Suprapubic skin (tissue), 4 donors: ENCODE data around the gene COL26A1. TPM values are rescaled to one million over a fixed set of nuclear protein-coding genes. Genes with fewer than 3 reads are reported as not detected.

Experiments used
- DNase-seq, 2 donors: peaks; one replicate each; pipeline ENCODE4 v3.0.0-alpha.2; 2019; ENCODE audit warnings: low spot score in 2 of 2
- H3K27ac ChIP-seq: fragments of 200-600 bp; sonication (generic); one replicate; pipeline ENCODE4 v1.5.1; 2019
- H3K27me3 ChIP-seq: fragments of 200-600 bp; sonication (generic); one replicate; pipeline ENCODE4 v1.5.1; 2019
- H3K36me3 ChIP-seq: fragments of 200-600 bp; sonication (generic); one replicate; pipeline ENCODE4 v1.5.1; 2019
- H3K4me1 ChIP-seq: fragments of 200-600 bp; sonication (generic); one replicate; pipeline ENCODE4 v1.5.1; 2019
- H3K4me3 ChIP-seq: fragments of 200-600 bp; sonication (generic); one replicate; pipeline ENCODE4 v1.5.1; 2019; ENCODE audit warnings: mild to moderate bottlenecking
- H3K9me3 ChIP-seq: fragments of 200-600 bp; sonication (generic); one replicate; pipeline ENCODE4 v1.5.1; 2019
- EP300 ChIP-seq: sonication (generic); formaldehyde crosslinking; IDR thresholded peaks from one replicate; pipeline ENCODE4 v1.6.1; 2017; ENCODE audit warnings: antibody characterized with exemption
- POLR2A ChIP-seq, 2 donors: fragments of 450-650 bp; IDR thresholded peaks; one replicate each; pipeline ENCODE4 v1.6.1; 2017; ENCODE audit warnings: antibody characterized with exemption in 2 of 2, mild to moderate bottlenecking in 2 of 2, moderate library complexity in 2 of 2
- POLR2AphosphoS5 ChIP-seq, 3 donors: sonication (generic); formaldehyde crosslinking; IDR thresholded peaks; one replicate each; pipeline ENCODE4 v1.6.1; 2017; ENCODE audit warnings: antibody characterized with exemption in 3 of 3
- WGBS: methylation state at CpG from one replicate; pipeline ENCODE4 v1.1.5; 2018; 5-methylcytosine and 5-hydroxymethylcytosine counted together
- total RNA-seq, 4 donors: library from RNA; depleted of rRNA; stranded (reverse); fragments of >200 nt; gene quantifications; one replicate each; pipeline ENCODE4 v1.1.0, GENCODE V29; 2016
- TF ChIP-seq, protein P1 (sequence below), 2 donors: fragments of 200-600 bp in 1 of 2; fragments of 450-650 bp in 1 of 2; sonication (generic) in 1 of 2; IDR thresholded peaks; one replicate each; pipeline ENCODE4 v1.5.1; 2016 to 2019; ENCODE audit warnings: antibody characterized with exemption in 2 of 2, mild to moderate bottlenecking in 1 of 2, moderate library complexity in 1 of 2

COL26A1 gene
- total RNA-seq, 4 donors from 2014 or later, result 1.1 TPM; not detected in 3

DNA sequence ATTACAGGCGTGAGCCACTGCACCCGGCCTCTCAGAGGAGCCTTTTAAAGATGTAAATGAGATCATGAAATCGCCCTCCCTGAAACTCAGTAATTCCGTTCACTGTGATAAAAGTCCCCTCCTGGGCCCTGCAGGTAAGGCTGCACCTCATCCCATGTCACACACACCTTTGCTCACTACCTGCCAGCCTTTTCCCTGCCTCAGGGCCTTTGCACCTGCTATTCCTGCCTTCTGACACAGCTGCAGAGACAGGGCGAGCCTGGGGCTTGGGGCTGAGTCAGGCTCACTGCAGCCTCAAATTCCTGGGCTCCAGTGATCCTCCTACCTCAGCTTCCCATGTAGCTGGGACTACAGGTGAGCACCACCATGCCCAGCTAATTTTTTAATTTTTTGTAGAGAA, 147.6 kb downstream of the COL26A1 start:
- Histone ChIP-seq H3K36me3 (no peaks in the 10 kb centered on the region), H3K9me3 (no peaks in the 10 kb centered on the region), H3K4me3 (no peak overlapping the region), H3K4me1 (no peaks in the 10 kb centered on the region), H3K27me3 (peaks cover 54% of the 10 kb centered on the region), H3K27ac (no peak overlapping the region)
- TF ChIP-seq EP300, result no peak
- TF ChIP-seq, protein P1, sequence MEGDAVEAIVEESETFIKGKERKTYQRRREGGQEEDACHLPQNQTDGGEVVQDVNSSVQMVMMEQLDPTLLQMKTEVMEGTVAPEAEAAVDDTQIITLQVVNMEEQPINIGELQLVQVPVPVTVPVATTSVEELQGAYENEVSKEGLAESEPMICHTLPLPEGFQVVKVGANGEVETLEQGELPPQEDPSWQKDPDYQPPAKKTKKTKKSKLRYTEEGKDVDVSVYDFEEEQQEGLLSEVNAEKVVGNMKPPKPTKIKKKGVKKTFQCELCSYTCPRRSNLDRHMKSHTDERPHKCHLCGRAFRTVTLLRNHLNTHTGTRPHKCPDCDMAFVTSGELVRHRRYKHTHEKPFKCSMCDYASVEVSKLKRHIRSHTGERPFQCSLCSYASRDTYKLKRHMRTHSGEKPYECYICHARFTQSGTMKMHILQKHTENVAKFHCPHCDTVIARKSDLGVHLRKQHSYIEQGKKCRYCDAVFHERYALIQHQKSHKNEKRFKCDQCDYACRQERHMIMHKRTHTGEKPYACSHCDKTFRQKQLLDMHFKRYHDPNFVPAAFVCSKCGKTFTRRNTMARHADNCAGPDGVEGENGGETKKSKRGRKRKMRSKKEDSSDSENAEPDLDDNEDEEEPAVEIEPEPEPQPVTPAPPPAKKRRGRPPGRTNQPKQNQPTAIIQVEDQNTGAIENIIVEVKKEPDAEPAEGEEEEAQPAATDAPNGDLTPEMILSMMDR (IDR thresholded peaks at IDR 0.05), result no peak
- no peak for TF ChIP-seq POLR2AphosphoS5 (IDR thresholded peaks at IDR 0.05)
- no peak for TF ChIP-seq POLR2A (IDR thresholded peaks at IDR 0.05)
- DNase-seq, result no peak
- WGBS, result 90% methylated on average over 5 of the region's 5 CpGs

DNA sequence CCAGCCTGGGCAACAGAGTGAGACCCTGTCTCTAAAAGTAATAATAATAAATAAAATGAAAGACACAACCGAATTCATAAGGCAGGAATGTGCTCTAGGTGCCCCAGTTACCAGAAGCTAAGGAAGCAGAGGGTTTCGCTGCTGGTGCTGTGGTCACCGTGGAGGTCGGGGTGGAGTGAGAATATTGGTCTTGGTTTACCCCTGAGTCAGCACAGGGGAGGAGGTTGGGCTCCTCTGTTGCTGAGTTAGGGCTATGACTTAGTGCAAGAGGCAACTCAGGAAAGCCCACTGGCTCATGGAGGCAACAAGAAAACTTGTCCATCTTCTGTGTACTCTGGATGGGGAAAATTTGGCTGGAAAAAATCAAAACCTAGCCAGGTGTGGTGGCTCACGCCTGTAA, 149.3 kb downstream of the COL26A1 start:
- Histone ChIP-seq H3K36me3 (no peaks in the 10 kb centered on the region), H3K4me1 (no peaks in the 10 kb centered on the region), H3K27me3 (peaks cover 59% of the 10 kb centered on the region), H3K27ac (no peak overlapping the region), H3K4me3 (no peak overlapping the region), H3K9me3 (no peaks in the 10 kb centered on the region)
- no peak for DNase-seq
- TF ChIP-seq, protein P1 (IDR thresholded peaks at IDR 0.05), result no peak
- WGBS, result 90% methylated on average over 5 of the region's 5 CpGs

DNA sequence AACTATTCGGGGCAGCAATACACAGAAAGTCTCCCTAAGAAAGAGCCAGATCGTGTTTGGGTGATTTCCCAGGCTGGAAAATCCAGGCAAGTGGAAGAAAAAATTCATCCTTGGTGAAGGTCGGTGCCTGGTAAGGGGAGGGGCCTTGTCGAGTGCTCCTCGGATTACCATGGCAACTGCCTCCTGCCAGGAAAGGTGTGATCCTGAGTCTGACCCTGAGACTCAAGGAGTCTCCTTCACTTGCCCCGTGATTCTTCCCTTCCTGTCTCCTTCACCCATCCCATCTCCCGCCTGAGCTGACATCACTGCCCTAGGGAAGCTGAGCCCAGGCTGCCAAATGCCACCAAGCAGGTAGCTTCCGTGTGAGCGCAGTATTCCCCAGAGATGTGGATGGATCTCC, 154.2 kb downstream of the COL26A1 start:
- 78% methylated on average over 9 of the region's 9 CpGs for WGBS
- Histone ChIP-seq H3K9me3 (no peaks in the 10 kb centered on the region), H3K36me3 (no peaks in the 10 kb centered on the region), H3K27me3 (peaks cover 25% of the 10 kb centered on the region), H3K4me1 (peaks cover 17% of the 10 kb centered on the region), H3K4me3 (no peak overlapping the region), H3K27ac (no peak overlapping the region)
- no peak for DNase-seq
- no peak for TF ChIP-seq EP300
- TF ChIP-seq POLR2AphosphoS5 (IDR thresholded peaks at IDR 0.05), result no peak
- TF ChIP-seq POLR2A (IDR thresholded peaks at IDR 0.05), result no peak
- TF ChIP-seq, protein P1 (IDR thresholded peaks at IDR 0.05), result no peak

DNA sequence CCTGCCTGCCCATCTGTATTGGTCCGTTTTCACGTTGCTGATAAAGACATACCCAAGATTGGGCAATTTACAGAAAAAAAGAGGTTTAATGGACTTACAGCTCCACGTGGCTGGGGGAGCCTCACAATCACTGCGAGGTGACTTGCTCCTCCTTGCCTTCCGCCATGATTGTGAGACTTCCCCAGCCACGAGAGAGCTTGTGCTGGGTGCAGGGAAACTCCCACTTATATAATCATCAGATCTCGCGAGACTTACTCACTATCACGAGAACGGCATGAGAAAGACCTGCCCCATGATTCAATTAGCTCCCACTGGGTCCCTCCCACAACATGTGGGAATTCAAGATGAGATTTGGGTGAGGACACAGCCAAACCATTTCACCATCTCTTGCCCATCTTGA, 154.6 kb downstream of the COL26A1 start:
- peaks cover 21% of the 10 kb centered on the region for H3K27me3 ChIP-seq
- DNase-seq, result no peak
- H3K4me1 ChIP-seq, result peaks cover 17% of the 10 kb centered on the region
- H3K9me3 ChIP-seq, result no peaks in the 10 kb centered on the region
- no peak overlapping the region for H3K4me3 ChIP-seq
- TF ChIP-seq POLR2A (IDR thresholded peaks at IDR 0.05) (no peak), POLR2AphosphoS5 (IDR thresholded peaks at IDR 0.05) (no peak), EP300 (no peak)
- TF ChIP-seq, protein P1 (IDR thresholded peaks at IDR 0.05), result no peak
- no peak overlapping the region for H3K27ac ChIP-seq
- 84% methylated on average over 10 of the region's 10 CpGs for WGBS
- no peaks in the 10 kb centered on the region for H3K36me3 ChIP-seq

DNA sequence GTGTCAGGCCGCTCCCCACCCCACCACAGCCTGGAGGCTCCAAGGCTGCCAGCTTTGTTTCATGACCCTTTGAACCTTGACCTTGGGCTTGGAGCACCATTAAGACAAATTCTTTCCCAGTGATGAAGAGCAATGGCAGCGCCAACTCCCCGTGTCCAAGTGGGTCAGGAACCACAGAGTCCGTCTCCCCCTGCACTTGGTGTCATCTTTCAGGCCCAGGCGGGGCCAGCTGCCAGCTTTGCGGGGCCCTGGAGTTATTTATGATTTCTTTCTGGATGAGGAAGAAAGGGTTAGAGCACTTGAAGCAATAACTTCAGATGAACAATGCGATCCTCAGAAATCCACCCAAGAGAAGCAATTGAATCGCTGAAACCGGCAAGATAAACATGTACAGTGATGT, 155.7 kb downstream of the COL26A1 start:
- no peaks in the 10 kb centered on the region for H3K9me3 ChIP-seq
- DNase-seq, result no peak
- WGBS, result 30% methylated on average over 9 of the region's 9 CpGs

More for the DNA sequence above, 155.7 kb downstream of the COL26A1 start:
- Histone ChIP-seq H3K36me3 (no peaks in the 10 kb centered on the region), H3K27me3 (peaks cover 20% of the 10 kb centered on the region), H3K4me3 (no peak overlapping the region), H3K4me1 (peaks cover 17% of the 10 kb centered on the region), H3K27ac (no peak overlapping the region)
- TF ChIP-seq, protein P1 (IDR thresholded peaks at IDR 0.05), result no peak
- no peak for TF ChIP-seq EP300
- no peak for TF ChIP-seq POLR2AphosphoS5 (IDR thresholded peaks at IDR 0.05)
- no peak for TF ChIP-seq POLR2A (IDR thresholded peaks at IDR 0.05)
